Endometrium (tissue), 2 donors: ENCODE measurements around the gene SPRED3.
"Not testable (repeated sequence)": the region's sequence is repeated elsewhere in the genome, so short reads cannot be mapped to it uniquely, and the experiment has no call there.

ENCODE experiments used
- FAIRE-seq: peaks from 2 replicates; lab custom pipeline; 2012; peaks lifted over from hg19 to GRCh38; lab: Jason Lieb, UNC
- donor health status: control.
- donor health status: control.

The SPRED3 gene

DNA sequence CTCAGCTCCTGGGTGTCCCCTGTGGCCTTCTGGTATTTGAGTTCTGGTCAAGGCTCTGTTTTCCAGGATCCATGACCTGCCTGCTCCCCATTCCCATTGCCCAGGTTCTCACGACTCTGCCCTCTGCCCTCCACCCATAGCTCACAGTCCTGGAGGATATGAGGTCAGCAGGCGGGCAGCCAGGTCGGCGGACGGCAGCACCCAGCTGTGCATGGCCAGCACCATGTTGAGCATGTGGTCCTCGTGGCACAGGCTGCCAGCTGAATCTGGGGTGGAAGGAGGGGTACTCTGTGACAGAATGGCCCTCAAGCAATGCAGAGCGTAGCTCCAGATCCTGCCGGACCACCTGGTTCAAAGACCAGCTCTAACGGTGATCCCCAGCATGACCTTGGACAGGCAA lies 32.4 kb downstream of the SPRED3 start:
- FAIRE-seq, result no peak

- FAIRE-seq, result no peak
Measured at GRCh38 chr19:38421856-38422255, 33.4 kb downstream of the SPRED3 start.

DNA sequence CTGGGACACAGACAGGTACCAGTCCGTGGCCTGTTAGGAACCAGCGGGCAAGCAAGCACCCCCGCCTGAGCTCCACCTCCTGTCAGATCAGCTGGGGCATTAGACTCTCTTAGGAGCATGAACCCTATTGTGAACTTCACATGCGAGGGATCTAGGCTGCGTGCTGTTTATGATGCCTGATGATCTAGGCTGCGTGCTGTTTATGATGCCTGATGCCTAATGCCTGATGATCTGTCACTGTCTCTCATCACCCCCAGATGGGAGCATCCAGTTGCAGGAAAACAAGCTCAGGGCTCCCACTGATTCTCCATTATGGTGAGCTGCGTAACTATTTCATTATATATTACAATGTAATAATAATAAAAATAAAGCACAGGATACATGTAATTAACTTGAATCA lies 33.9 kb downstream of the SPRED3 start:
- FAIRE-seq, result no peak

DNA sequence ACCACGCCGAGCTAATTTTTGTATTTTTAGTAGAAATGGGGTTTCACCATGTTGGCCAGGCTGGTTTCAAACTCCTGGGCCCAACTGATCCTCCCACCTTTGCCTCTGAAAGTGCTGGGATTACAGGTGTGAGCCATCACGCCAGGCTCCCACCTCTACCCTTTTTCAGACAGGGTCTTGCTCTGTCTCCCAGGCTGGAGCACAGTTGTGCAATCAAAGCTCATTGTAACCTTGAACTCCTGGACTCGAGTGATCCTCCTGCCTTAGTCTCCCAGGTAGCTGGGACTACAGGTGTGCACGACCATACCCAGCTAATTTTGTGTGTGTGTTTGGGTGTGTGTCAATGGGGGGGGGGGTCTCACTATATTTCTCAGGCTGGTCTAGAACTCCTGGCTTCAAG lies 35.8 kb downstream of the SPRED3 start:
- no peak for FAIRE-seq

GRCh38 chr19:38425222-38425809 lies 36.8 kb downstream of the SPRED3 start:
- no peak for FAIRE-seq

GRCh38 chr19:38425810-38426466 lies 37.4 kb downstream of the SPRED3 start, which contains the start of gene RASGRP4:
TSS of gene RASGRP4 (minus strand) at chr19:38426219. CDS start at chr19:38426091, 128 bp downstream.
- no peak for FAIRE-seq

- not testable (repeated sequence) for FAIRE-seq
Measured at GRCh38 chr19:38427035-38427677, 38.7 kb downstream of the SPRED3 start.

GRCh38 chr19:38429055-38429810 lies 40.7 kb downstream of the SPRED3 start:
- FAIRE-seq, result no peak

- FAIRE-seq, result no peak
Measured at GRCh38 chr19:38429811-38430156, 41.3 kb downstream of the SPRED3 start.

DNA sequence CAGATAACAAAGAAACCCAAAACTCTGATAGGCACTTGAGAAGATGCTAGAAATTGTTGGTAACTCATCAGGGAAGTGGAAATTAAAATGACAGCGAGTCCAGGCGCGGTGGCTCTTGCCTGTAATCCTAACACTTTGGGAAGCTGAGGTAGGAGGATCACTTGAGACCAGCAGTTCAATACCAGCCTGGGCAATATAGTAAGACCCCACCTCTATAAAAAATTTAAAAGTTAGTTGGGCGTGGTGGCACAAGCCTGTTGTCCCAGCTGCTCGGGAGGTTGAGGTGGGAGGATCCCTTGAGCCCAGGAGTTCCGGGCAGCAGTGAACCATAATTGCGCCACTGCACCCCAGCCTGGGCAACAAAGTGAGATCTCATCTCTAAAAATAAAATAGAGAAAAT lies 42.4 kb downstream of the SPRED3 start:
- no peak for FAIRE-seq

DNA sequence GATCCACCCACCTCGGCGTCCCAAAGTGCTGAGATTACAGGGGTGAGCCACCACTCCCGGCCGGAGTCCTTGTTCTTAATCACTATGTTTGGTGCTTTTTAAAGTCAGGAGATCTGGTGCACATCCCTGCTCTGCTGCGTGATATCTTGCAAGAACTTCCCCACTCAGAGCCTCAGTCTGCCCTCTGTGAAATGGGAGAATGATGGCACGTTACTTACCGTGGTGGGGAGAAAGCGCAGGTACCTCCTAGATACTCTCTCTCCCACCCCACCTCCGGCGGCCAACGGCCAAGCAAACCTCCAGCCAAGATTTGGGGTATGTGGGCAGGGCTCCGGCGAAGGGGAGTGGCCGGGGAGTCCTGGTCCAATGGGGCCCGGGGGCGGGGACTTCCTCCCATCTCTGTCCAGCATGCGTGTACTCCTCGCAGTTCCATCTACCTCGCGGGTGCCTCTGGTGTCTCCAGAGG lies 44.8 kb downstream of the SPRED3 start, which contains the start of gene RYR1:
Gene RYR1 (plus strand): TSS at position 424 of the 466 bp plus-strand sequence. CDS start 139 bp downstream, outside the sequence.
- FAIRE-seq, result no peak

GRCh38 chr19:38434549-38435051 lies 46.1 kb downstream of the SPRED3 start:
- FAIRE-seq, result no peak

DNA sequence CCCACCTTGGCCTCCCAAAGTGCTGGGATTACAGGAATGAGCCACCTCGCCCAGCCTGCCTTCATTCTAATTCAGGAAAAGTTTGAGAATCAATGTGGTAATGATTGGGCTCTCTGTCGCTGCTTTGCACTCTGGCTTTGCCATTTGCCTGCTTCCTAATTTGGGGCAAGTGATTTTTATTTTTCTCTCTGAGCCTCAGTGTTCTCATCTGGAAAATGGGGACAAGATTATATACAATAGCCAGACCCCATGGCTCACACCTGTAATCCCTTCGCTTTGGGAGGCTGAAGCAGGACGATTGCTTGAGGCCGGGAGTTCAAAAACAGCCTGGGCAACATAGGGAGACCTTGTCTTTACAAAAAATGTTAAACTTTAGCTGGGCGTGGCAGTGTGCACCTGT lies 48.8 kb downstream of the SPRED3 start:
- no peak for FAIRE-seq

- no peak for FAIRE-seq
Measured at GRCh38 chr19:38437917-38438316, 49.4 kb downstream of the SPRED3 start.

DNA sequence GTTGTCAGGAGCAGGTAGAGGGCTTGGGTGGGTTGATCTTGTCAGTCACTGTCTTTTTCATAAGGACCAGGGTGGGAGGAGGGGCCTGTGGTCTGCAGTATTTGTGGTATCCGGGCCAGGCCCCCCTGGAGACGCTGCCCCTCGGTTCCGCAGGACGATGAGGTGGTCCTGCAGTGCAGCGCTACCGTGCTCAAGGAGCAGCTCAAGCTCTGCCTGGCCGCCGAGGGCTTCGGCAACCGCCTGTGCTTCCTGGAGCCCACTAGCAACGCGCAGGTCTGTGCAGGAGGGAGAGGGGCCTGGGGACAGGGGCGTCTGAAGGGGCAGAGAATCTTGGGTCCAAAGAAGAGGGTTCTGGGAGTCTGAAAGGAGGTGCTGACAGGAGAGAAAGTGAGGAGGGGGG lies 52.1 kb downstream of the SPRED3 start:
- no peak for FAIRE-seq

GRCh38 chr19:38441657-38442348 lies 53.3 kb downstream of the SPRED3 start:
- no peak for FAIRE-seq

GRCh38 chr19:38442736-38443135 lies 54.2 kb downstream of the SPRED3 start:
- no peak for FAIRE-seq

- FAIRE-seq, result no peak
Measured at GRCh38 chr19:38443458-38443999, 55.0 kb downstream of the SPRED3 start.

GRCh38 chr19:38444026-38444425 lies 55.5 kb downstream of the SPRED3 start:
- no peak for FAIRE-seq

- no peak for FAIRE-seq
Measured at GRCh38 chr19:38445362-38445761, 56.9 kb downstream of the SPRED3 start.

DNA sequence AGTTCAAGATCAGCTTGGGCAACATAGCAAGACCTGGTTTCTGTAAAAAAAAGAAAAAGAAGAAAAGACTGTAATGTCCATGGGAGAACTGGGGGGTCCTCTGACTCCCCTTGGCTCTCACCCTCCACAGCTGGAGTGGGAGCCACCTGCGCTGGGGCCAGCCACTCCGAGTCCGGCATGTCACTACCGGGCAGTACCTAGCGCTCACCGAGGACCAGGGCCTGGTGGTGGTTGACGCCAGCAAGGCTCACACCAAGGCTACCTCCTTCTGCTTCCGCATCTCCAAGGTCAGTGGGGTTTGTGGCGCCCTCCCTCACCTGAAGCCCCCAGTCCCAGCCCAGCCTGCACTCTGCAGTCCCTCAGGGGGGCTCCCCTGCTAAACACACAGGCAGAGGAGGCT lies 59.7 kb downstream of the SPRED3 start:
- no peak for FAIRE-seq
